Lower lobe of right lung (tissue), 2 donors: ENCODE measurements around the gene CHAC1. TPM values are rescaled to one million over a fixed set of nuclear protein-coding genes. Genes with fewer than 3 reads are reported as not detected.
A peak's percentile ranks its signal among the peaks of the same experiment; 100 is the strongest.

Experiments used
- ATAC-seq, 2 donors: fragments of 200-7000 bp; cut with Tn5 transposase; one replicate each; pipeline ENCODE4 v1.9.1; 2020 to 2022; ENCODE audit warnings: mild to moderate bottlenecking in 2 of 2, moderate library complexity in 2 of 2
- DNase-seq: peaks from one replicate; pipeline ENCODE4 v3.0.0-alpha.2; 2020
- H3K27ac ChIP-seq: fragments of 200-600 bp; one replicate; pipeline ENCODE4 v1.8.0; 2022
- H3K27me3 ChIP-seq: fragments of 200-600 bp; one replicate; pipeline ENCODE4 v1.8.0; 2022; ENCODE audit warnings: low read depth
- H3K36me3 ChIP-seq: fragments of 200-600 bp; one replicate; pipeline ENCODE4 v1.8.0; 2022; ENCODE audit warnings: mild to moderate bottlenecking
- H3K4me1 ChIP-seq: fragments of 200-600 bp; one replicate; pipeline ENCODE4 v1.8.0; 2022
- H3K4me3 ChIP-seq: fragments of 200-600 bp; one replicate; pipeline ENCODE4 v1.8.0; 2022; ENCODE audit warnings: mild to moderate bottlenecking
- H3K9me3 ChIP-seq: fragments of 200-600 bp; one replicate; pipeline ENCODE4 v1.8.0; 2022
- intact Hi-C: fragments of 100-400 bp; cut with DNase I; formaldehyde crosslinking; loops from one replicate; pipeline ENCODE4 v1.11.0; 2022
- total RNA-seq: library from RNA; stranded (reverse); fragmentation: NEBNext Ultra II Directional; extraction: Animal tissue kit (Norgen Biotek cat#: 25700); gene quantifications from one replicate; pipeline ENCODE4 v1.2.1, GENCODE V29; 2021
- TF ChIP-seq, protein P1 (sequence below): fragments of 200-600 bp; IDR thresholded peaks from one replicate; pipeline ENCODE4 v1.8.0; 2022; ENCODE audit warnings: antibody characterized with exemption, mild to moderate bottlenecking
- donor health status: DM: no; HTN: yes; CAD: no; lungs with severe emphysema.

Gene CHAC1
- total RNA-seq, 1 donor from 2014 or later, result 1.8 TPM

DNA sequence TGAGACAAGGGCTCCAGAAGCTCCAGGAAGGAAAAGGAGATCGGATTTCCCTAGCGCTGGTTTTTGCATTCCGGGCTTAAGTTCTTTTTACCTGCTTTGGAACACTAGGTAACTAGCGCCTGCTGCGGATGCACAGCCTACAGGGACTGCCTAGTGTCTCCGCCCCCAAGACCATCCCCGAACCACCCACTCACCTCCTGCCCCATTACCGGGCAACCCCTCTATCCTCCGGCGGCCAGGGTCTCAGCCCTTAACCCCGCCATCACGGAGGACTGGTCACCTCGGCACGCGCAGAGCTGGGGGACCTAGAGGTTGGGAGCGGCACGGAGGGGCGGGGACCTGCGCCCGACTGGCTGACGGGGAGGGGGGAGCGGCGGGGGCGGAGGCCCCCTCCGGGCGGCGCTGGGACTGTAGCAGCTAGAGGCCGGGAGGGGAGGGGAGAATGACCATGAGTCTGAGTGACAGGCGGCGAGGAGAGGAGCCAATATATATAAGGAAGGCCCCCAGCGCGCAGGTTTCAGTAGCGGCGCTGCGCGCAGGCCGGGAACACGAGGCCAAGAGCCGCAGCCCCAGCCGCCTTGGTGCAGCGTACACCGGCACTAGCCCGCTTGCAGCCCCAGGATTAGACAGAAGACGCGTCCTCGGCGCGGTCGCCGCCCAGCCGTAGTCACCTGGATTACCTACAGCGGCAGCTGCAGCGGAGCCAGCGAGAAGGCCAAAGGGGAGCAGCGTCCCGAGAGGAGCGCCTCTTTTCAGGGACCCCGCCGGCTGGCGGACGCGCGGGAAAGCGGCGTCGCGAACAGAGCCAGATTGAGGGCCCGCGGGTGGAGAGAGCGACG, 24.2 kb upstream of the CHAC1 start, which contains the start of gene DLL4:
DLL4 (plus strand) TSS at position 520 of the 839 bp plus-strand sequence. CDS start 329 bp downstream, outside the sequence.
- H3K27ac ChIP-seq, result peak within 1 kb of the TSS; percentile 59

DNA sequence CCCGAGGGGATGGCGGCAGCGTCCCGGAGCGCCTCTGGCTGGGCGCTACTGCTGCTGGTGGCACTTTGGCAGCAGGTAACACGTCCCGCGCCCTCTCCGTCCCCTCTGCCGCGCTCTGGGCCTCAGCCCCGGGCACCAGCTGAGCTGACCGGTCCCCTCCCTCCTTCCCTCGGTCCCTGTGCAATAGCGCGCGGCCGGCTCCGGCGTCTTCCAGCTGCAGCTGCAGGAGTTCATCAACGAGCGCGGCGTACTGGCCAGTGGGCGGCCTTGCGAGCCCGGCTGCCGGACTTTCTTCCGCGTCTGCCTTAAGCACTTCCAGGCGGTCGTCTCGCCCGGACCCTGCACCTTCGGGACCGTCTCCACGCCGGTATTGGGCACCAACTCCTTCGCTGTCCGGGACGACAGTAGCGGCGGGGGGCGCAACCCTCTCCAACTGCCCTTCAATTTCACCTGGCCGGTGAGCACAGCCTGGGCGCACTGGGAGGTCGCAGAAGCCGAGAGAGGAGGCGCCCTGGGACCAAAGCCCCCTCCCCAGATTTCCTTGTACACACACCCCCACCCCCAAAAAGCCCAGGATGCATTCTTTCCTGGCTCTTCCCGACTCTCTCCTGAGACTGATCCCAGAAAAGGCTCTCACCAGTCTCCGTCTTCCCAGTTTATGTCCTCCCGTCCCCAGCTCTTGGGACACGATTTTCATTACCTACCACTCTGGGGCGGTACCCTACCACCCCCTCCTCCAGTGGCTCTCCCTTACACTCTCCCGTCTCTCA, 23.4 kb upstream of the CHAC1 start:
- H3K9me3 ChIP-seq, result no peaks in the 10 kb centered on the region
- ATAC-seq, result peak; percentile 47 to 55

More for the DNA sequence above, 24.2 kb upstream of the CHAC1 start, which contains the start of gene DLL4:
- ATAC-seq (peak; percentile 72 to 84), DNase-seq (peak; percentile 86)
- TF ChIP-seq, protein P1, sequence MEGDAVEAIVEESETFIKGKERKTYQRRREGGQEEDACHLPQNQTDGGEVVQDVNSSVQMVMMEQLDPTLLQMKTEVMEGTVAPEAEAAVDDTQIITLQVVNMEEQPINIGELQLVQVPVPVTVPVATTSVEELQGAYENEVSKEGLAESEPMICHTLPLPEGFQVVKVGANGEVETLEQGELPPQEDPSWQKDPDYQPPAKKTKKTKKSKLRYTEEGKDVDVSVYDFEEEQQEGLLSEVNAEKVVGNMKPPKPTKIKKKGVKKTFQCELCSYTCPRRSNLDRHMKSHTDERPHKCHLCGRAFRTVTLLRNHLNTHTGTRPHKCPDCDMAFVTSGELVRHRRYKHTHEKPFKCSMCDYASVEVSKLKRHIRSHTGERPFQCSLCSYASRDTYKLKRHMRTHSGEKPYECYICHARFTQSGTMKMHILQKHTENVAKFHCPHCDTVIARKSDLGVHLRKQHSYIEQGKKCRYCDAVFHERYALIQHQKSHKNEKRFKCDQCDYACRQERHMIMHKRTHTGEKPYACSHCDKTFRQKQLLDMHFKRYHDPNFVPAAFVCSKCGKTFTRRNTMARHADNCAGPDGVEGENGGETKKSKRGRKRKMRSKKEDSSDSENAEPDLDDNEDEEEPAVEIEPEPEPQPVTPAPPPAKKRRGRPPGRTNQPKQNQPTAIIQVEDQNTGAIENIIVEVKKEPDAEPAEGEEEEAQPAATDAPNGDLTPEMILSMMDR, result no peak
- peak within 1 kb of the TSS; percentile 64 for H3K4me3 ChIP-seq
- H3K36me3 ChIP-seq, result no peaks in the 10 kb centered on the region
- H3K27me3 ChIP-seq, result peaks cover 69% of the 10 kb centered on the region
- intact Hi-C loops, result no loop called here
- H3K4me1 ChIP-seq, result peaks cover 87% of the 10 kb centered on the region
- no peaks in the 10 kb centered on the region for H3K9me3 ChIP-seq

DNA sequence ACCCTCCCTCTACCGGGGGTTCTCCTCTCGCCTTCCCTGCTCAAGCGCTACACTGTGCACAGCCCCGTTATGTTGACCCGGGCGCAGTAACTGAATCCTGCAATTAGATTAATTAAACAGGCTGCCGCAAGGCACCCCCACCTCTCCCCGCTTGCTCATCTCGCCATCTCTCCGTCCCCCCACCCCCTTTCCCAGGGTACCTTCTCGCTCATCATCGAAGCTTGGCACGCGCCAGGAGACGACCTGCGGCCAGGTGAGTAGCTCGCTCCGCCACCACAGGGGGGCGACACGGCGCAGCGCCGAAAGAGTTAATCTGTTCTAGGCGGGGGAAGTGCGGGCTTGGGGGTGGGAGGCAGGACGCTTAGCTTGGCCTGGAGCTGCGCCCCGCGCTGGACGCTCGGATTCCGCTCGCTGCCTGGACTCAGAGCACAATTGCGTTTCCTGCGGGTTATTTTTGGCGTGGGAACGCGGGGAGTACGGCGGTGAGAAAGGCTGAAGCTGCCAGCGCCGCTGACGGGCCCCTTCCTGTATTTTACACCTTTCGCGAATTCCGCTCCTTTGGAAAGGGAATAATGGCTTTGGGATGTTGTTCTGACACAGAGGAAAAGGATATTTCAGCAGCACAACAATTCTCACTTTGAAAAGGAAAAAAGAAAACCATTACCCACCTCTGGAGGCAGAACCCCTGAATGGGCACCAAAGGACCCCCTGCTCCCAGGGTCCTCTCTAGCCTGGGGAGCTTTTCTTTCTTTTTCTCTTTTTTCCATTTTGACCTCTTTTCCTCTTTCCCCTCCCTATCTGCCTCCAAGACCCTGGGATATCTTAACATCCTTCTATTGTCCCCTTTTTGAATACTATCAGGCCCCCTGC, 22.6 kb upstream of the CHAC1 start:
- Histone ChIP-seq H3K9me3 (no peaks in the 10 kb centered on the region), H3K27me3 (peaks cover 61% of the 10 kb centered on the region), H3K4me3 (peak overlapping the region; percentile 64), H3K4me1 (peaks cover 95% of the 10 kb centered on the region), H3K36me3 (peaks cover 14% of the 10 kb centered on the region), H3K27ac (peak overlapping the region; percentile 60)
- intact Hi-C loops, result no loop called here
- TF ChIP-seq, protein P1, result peak; percentile 49
- peak; percentile 69 for DNase-seq
- ATAC-seq, result peak; percentile 11 to 23

More for the DNA sequence above, 23.4 kb upstream of the CHAC1 start:
- DNase-seq, result peak; percentile 75
- peaks cover 94% of the 10 kb centered on the region for H3K4me1 ChIP-seq
- H3K4me3 ChIP-seq, result peak overlapping the region; percentile 64
- TF ChIP-seq, protein P1, result no peak
- intact Hi-C loops, result no loop called here
- H3K27ac ChIP-seq, result peak overlapping the region; percentile 59
- peaks cover 7% of the 10 kb centered on the region for H3K36me3 ChIP-seq
- peaks cover 69% of the 10 kb centered on the region for H3K27me3 ChIP-seq

DNA sequence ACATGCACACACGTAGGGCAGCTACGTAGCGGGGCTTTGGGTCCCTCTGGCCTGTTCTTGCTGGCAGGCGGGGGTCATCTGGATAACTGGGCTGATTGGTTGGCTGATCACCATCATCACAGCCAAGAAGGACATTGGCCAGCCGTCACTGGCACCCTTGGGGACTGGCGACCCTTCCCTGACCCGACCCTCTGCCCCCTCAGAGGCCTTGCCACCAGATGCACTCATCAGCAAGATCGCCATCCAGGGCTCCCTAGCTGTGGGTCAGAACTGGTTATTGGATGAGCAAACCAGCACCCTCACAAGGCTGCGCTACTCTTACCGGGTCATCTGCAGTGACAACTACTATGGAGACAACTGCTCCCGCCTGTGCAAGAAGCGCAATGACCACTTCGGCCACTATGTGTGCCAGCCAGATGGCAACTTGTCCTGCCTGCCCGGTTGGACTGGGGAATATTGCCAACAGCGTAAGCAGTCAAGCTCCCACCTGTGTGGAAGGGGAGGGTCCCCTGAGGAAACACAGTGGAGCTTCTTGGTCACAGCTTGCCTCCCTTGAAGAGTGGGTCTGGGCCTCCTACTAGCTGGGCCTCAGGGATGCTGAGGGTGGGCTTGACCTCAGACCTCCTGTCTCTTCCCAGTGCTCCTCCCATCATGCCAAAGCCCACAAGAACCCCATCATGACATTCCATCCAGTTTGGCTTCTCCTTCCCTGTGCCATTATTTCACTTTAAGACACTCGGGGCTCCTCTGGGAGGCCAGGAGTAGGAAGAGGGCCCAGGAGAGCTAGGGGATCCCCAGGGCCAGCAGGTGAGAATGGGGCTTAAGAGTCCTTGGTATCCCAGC, 21.8 kb upstream of the CHAC1 start:
- H3K27ac ChIP-seq, result peak overlapping the region; percentile 60

More for the DNA sequence above, 21.8 kb upstream of the CHAC1 start:
- H3K36me3 ChIP-seq, result peaks cover 21% of the 10 kb centered on the region
- peak overlapping the region; percentile 64 for H3K4me3 ChIP-seq
- TF ChIP-seq, protein P1, result no peak
- peaks cover 52% of the 10 kb centered on the region for H3K27me3 ChIP-seq
- DNase-seq (no peak), ATAC-seq (no peak)
- H3K9me3 ChIP-seq, result no peaks in the 10 kb centered on the region
- H3K4me1 ChIP-seq, result peaks cover 90% of the 10 kb centered on the region
- intact Hi-C loops, result no loop called here
